Midbrain (tissue), 1 donor: ENCODE data around the gene FXYD2.

Experiments
- DNase-seq: peaks from one replicate; lab custom pipeline; 2025; lab: John Stamatoyannopoulos, UW

The FXYD2 gene

DNA sequence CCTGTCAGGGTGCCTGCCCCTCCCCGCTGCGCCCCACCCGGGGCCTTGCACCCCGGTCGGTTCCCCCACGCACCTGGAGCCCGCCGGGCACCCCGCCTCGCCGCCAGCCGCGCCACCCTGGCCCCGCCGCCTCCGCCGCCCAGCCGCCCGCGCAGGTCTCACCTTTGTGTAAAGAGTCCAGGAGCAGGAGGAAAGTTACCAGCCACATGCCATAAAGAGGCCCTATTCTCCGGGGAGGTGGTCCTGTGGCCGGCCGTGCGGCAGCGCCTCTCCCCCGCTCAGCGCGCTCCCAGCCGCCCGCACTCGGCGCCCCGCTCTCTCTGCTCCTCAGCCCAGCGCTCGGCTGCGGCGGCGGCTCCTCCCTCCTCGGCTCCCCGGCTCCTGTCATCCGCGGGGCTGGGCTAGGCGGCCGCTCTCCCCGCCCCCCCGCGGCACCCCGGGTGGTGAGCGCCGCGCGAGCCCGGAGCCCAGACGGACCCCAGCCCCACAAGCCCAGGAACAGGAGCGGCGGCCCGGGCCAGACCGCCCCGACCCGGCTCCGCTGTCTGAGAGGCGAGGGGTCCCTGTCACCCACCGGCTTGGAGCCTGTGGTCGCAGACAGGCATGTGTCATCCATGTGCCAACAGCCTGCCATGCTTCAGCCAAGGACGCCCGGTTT is 27.5 kb downstream of the FXYD2 start, which contains the start of gene DSCAML1:
TSS of gene DSCAML1 (minus strand) at position 345 of the 658 bp plus-strand sequence. CDS start at position 208, 137 bp downstream.
- DNase-seq = peak; percentile 58

GRCh38 chr11:117796456-117796871 is 28.1 kb downstream of the FXYD2 start:
- DNase-seq = no peak

DNA sequence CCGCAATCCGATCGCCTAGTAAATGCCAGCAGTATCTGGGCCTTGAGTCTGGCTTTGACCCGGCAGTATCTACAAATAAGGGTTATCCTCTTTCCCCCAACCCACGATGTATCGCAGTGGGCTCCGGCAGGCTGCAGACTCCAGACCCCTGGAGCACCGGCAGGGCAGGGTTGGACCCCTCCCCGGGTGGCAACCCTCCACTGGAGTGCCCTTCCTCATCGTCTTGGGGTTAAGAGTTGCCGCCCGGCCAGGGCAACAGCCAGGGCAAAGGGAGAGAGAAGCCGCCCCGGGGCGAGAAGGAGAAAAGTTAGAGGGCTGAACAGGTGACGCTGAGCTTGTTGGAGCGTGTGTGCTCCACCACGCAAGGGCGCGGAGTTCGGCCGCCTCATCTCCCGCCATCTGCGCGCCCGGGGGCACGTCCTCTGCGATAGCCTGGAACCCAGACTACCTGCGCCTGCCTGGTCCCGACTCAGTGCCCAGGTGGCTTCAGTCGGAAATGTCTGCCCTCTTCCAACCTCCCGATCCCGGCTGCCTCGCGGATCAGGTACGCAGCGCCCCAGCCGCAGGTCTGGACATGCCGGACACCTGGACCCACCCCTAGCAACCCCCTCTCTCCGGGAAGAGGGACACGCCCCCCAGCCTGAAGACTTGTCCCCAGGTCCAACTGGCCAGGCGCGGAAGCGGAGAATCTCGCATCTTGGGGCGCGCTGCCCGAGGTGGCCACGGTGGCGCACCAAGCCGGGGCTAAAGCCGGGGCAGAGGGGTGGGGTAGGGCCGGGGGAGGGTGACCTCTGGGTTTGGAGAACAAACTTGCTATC is 28.7 kb downstream of the FXYD2 start:
- no peak for DNase-seq

GRCh38 chr11:117794772-117795629 is 29.5 kb downstream of the FXYD2 start:
- no peak for DNase-seq

DNA sequence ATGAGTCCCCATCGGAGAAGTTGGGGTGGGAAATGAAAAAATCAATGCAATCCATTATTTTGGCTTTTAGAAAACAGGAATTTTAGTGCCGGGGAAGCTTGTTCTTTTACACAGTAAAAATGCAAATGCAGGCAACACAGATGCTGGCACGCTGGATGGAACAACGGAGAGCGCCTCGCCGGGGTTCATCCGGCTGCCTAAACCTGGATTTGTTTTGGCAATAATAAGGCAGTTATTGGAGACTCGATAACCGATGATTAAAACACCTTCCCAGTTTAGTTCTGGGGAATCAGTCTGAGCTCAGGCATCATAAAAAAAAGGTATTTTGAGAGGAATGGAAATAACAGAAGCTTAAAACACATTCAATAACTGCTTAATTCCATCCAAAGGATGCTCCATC is 30.4 kb downstream of the FXYD2 start:
- peak; percentile 37 for DNase-seq

DNA sequence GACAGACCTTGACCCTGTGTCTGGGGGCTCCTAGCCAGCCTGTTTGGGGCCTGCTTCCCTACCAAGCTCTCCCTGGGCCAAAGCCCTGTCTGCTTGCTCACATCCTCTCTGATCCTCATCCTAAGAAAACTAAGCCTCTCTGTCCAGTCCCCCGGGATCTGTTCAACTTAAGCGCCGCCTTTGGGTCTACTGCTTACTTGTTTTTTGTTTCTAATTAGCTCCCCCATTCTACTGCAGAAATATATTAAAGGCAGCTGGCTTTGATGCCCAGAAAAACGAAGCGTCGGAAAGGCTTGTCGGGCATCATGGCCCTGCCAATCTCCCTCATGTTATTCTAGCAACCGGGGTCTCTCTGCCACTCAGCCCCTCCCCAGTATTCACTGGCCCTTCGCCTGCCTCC is 31.0 kb downstream of the FXYD2 start:
- peak; percentile 31 for DNase-seq

DNA sequence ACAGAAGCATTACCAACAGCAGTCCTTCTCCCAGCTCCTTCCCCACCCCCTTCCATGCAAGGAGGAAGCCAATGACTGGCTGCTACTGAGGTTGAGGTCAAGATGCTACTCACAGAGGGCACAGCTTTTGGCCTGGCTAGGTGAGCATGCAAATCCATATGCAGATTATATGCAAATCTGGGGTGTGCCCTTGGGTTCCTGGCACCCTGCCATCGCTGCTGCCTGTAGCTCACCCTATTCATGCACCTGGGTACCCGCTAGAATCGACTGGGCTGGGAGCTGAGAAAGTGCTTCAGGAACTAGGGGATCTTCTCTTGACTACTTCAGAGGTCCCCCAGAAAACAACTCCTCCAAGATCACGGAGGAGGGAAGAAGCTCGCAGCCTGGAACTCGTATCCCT is 31.6 kb downstream of the FXYD2 start:
- no peak for DNase-seq

DNA sequence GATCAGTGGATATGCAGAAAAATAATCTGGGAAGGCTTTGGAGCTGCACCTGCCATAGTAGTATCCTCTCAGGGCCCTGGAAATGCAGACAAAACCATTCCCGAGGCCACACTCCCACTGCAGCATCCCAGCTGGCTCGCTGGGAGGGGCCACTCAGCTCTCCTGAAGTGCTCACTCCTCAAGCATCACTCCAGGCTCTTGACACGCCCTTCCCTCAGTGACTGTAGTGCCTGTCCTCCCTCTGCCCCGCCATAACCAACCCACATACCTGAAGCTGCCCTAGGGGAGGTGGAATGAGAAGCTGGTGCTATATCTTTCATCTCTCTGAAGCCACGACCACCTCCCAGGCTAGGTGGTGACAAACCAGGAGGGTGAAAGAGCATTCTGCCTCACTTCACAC is 32.3 kb downstream of the FXYD2 start:
- DNase-seq = no peak

GRCh38 chr11:117790279-117790678 is 34.3 kb downstream of the FXYD2 start:
- DNase-seq = no peak

GRCh38 chr11:117789241-117789640 is 35.3 kb downstream of the FXYD2 start:
- DNase-seq = no peak

DNA sequence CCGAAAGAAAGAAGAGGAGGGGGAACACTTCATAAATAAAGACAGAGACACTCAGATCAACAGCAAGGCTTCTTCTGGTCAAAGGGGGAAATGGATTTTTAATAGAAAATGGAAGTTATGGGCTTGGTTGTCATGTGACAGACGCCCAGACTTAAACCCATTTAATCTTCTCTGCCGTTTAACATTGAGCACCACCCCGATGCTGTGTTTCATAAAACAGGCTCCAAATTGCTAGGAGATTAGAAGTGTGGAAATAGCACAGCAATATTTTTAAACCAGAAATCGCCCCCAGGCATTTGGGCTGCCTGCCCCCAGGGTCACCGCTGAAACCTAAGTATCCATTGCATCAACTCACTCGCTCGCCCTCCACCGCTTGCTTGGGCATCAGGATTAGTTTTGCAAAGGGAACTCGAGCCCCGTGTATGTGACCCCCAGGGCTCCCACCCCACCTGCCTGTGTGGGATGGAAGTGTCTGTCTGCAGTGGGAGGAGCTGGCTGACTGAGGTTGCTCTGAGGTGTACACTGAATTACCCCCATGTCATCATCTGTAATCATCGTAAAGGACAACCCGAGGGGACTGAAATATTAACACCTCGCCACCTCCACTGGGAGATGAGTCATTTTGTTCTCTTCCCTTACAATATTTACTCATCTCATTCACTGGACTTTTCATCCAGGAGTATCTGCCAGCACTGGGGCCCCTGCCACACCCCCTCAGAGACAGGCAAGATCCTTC is 38.2 kb downstream of the FXYD2 start:
- no peak for DNase-seq

- no peak for DNase-seq
These were observed 42.4 kb downstream of the FXYD2 start for GRCh38 chr11:117782101-117782500.

GRCh38 chr11:117781627-117782026 is 42.9 kb downstream of the FXYD2 start:
- no peak for DNase-seq

DNA sequence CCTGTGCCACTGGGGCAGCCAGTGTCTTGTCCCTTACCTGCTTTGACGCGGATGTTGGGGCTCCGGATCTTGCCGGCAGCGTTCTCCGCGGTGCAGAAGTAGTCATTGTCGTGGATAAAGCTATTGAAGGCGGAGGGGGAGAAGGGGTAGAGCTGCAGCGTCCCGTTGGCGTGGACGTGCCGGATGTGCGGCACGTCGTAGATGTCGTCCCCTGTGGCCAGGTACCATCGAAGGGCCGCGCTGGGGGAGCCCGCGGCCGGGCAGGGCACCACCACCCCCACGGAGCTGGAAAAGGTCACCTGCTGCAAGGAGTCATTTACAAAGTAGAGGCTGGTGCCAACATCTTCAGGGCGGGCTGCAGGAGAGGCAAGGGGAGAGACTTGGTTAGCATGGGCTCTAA is 44.1 kb downstream of the FXYD2 start:
- no peak for DNase-seq

GRCh38 chr11:117774553-117774952 is 50.0 kb downstream of the FXYD2 start:
- no peak for DNase-seq

DNA sequence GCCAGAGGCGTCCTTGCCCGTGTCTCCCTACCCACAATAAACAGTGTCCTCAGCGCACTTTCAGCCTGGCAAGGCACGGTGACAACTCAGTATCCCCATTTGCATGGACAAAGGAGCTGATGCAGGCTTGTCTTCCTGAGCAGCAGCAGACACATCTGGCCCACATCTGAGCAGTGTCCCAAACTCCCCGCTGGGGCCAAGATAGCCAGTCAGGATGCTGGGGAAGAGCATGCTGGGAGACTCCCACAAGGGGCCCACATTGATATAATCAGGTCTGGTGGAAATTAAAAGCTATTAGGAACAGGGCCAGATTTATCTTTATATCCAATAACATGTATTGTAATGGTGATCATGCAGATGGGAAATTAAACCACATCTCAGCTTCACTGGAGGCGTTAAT is 52.2 kb downstream of the FXYD2 start:
- DNase-seq = no peak

DNA sequence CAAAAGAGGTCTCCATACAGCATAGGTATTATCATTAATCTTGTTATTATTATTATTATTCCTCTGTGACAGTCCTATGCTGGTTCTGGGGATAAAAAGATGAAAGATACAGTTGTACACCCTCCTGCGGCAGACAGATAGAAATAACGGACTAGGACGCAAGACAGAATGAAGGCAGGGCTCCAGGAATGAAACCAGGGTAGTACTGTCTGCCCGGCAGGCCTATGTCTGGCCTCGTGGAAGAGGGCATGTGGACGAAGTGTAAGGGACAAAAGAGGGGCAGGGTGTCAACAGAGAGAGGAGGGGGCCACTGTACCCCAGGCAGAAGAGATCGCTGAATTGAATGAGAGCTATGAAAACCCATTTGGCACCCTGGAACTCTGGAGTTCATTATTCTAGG is 52.7 kb downstream of the FXYD2 start:
- DNase-seq = no peak

- DNase-seq = peak; percentile 82
These were observed 53.3 kb downstream of the FXYD2 start for GRCh38 chr11:117771197-117771596.

DNA sequence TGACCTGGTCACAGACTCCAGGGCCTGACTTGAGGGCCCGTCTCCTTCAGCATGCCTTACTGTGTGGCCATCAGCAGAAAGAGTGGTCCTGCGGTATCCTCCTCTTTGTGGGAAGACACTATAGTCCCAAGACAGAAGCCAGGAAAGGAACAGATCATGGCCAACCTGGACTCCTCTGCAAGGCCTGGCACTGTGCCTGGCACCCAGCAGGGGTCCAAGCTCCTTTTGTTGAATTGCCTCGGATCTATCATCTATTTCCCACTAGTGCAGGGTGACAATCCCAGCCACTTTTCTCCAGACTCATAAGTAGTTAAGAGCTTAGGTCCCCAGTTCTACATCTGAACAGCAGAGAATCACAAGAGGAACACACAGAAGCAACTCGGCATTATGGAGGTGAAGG is 54.5 kb downstream of the FXYD2 start:
- no peak for DNase-seq
